Measurements from ENCODE around the gene MSI2. TPM values are rescaled to one million over a fixed set of nuclear protein-coding genes. Genes with fewer than 3 reads are reported as not detected.

MSI2 gene
- total and polyA plus RNA-seq, 9 of the 15 experiments (the other 6 are each of a cell fraction or from before 2014, with no cell fraction given) = 4.6 to 61.8 (median 42.4) TPM

DNA sequence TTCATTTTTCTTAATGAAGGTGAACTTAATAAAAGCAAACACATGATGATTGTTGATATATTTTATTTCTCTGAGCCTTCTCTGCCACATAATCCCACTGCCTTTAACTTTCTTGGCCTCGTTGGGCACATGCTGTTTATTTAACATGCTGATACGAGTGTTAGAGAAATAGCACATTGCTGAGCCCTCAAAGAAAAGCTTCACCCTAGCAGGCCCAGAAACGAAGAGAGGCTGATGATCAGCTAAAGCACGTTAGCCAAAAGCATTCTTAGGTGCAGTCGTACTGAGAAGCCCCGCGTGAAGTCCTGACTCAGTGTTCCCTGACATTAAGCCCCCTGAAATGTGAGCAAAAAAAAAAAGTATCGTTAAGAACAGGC, 366.0 kb downstream of the MSI2 start:
- ATAC-seq (no peak), FAIRE-seq (no peak), DNase-seq (ENCODE audit: extremely low read depth in 1 of 4, low spot score in 3 of 4) (no peak)
- Histone ChIP-seq H3K9ac (ENCODE audit: insufficient read depth in 1 of 2, low read depth in 2 of 2, low read length in 2 of 2) (no peak overlapping the region), H3K27me3 (ENCODE audit: control insufficient read depth in 2 of 2, insufficient read depth in 2 of 2, low read length in 2 of 2) (no peaks in the 10 kb centered on the region), H3K9me3 (replicated peaks; ENCODE audit: control insufficient read depth, insufficient read depth, low read depth, low read length) (no peaks in the 10 kb centered on the region), H2AFZ (ENCODE audit: low read depth, low read length) (no peak overlapping the region), H4K20me1 (replicated peaks; ENCODE audit: control insufficient read depth, insufficient read depth, low read length) (no peaks in the 10 kb centered on the region; the same call in 1 of the 2 replicates), H3K36me3 (ENCODE audit: control insufficient read depth, insufficient read depth, low read length) (peaks cover 11% of the 10 kb centered on the region; the same call in 2 of the 3 replicates), H3K4me2 (ENCODE audit: insufficient read depth, low read length) (no peak overlapping the region), H3K4me1 (replicated peaks in 1 of 2; ENCODE audit: control insufficient read depth in 2 of 2, insufficient read depth in 2 of 2, low read length in 2 of 2) (peaks cover 0 to 6% of the 10 kb centered on the region in 2 experiments; a peak in 2 of 5 replicates), H3K27ac (ENCODE audit: extremely low read depth, low read depth, low read length) (no peak overlapping the region), H3K4me3 (no peak overlapping the region), H3K9me1 (ENCODE audit: control insufficient read depth, insufficient read depth, low read length) (peaks cover 4% of the 10 kb centered on the region), H3K79me2 (ENCODE audit: control insufficient read depth, insufficient read depth, low read length) (no peaks in the 10 kb centered on the region)
- ChIA-PET CTCF (ENCODE audit: low intra/inter-chr PET ratio) (no interaction called here), POLR2A (no interaction called here)
- WGBS (ENCODE audit: insufficient coverage, low coverage, missing lambda C conversion rate) = 70% methylated on average over 8 of the region's 8 CpGs
- intact Hi-C loops (cut with micrococcal nuclease) = no loop called here
- BruUV-seq (replicated peaks) = no TSS peak
- in situ Hi-C loops (cut with MboI) = no loop called here
- TF ChIP-seq GTF2A2 (tag; IDR thresholded peaks at IDR 0.05) (no peak), ZNF143 (CRISPR knock-in tag; IDR thresholded peaks at IDR 0.05) (no peak), GABPB1 (CRISPR knock-in tag; IDR thresholded peaks at IDR 0.05) (no peak), SMARCA5 (IDR thresholded peaks at IDR 0.05) (no peak), CEBPB (tag; IDR thresholded peaks at IDR 0.05) (no peak), ZNF347 (CRISPR knock-in tag; IDR thresholded peaks at IDR 0.05; ENCODE audit: low read depth) (no peak), ZNF282 (CRISPR knock-in tag; IDR thresholded peaks at IDR 0.05) (no peak), ZNF175 (CRISPR knock-in tag; IDR thresholded peaks at IDR 0.05; ENCODE audit: low read depth) (no peak), ZBTB1 (CRISPR knock-in tag; IDR thresholded peaks at IDR 0.05; ENCODE audit: borderline replicate concordance, low read depth) (no peak), BRD9 (IDR thresholded peaks at IDR 0.05; ENCODE audit: low read depth, partially characterized antibody) (no peak), L3MBTL2 (IDR thresholded peaks at IDR 0.05) (no peak), MCM2 (IDR thresholded peaks at IDR 0.05; ENCODE audit: low read depth) (no peak)
- TF ChIP-seq, protein P1, sequence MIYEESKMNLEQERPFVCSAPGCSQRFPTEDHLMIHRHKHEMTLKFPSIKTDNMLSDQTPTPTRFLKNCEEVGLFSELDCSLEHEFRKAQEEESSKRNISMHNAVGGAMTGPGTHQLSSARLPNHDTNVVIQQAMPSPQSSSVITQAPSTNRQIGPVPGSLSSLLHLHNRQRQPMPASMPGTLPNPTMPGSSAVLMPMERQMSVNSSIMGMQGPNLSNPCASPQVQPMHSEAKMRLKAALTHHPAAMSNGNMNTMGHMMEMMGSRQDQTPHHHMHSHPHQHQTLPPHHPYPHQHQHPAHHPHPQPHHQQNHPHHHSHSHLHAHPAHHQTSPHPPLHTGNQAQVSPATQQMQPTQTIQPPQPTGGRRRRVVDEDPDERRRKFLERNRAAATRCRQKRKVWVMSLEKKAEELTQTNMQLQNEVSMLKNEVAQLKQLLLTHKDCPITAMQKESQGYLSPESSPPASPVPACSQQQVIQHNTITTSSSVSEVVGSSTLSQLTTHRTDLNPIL (CRISPR knock-in tag; IDR thresholded peaks at IDR 0.05) = no peak
- TF ChIP-seq, protein P2, sequence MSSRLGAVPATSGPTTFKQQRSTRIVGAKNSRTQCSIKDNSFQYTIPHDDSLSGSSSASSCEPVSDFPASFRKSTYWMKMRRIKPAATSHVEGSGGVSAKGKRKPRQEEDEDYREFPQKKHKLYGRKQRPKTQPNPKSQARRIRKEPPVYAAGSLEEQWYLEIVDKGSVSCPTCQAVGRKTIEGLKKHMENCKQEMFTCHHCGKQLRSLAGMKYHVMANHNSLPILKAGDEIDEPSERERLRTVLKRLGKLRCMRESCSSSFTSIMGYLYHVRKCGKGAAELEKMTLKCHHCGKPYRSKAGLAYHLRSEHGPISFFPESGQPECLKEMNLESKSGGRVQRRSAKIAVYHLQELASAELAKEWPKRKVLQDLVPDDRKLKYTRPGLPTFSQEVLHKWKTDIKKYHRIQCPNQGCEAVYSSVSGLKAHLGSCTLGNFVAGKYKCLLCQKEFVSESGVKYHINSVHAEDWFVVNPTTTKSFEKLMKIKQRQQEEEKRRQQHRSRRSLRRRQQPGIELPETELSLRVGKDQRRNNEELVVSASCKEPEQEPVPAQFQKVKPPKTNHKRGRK (tag; IDR thresholded peaks at IDR 0.05) = no peak
- TF ChIP-seq, protein P3, sequence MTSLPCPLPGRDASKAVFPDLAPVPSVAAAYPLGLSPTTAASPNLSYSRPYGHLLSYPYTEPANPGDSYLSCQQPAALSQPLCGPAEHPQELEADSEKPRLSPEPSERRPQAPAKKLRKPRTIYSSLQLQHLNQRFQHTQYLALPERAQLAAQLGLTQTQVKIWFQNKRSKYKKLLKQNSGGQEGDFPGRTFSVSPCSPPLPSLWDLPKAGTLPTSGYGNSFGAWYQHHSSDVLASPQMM (CRISPR knock-in tag; IDR thresholded peaks at IDR 0.05) = no peak
- TF ChIP-seq, protein P4, sequence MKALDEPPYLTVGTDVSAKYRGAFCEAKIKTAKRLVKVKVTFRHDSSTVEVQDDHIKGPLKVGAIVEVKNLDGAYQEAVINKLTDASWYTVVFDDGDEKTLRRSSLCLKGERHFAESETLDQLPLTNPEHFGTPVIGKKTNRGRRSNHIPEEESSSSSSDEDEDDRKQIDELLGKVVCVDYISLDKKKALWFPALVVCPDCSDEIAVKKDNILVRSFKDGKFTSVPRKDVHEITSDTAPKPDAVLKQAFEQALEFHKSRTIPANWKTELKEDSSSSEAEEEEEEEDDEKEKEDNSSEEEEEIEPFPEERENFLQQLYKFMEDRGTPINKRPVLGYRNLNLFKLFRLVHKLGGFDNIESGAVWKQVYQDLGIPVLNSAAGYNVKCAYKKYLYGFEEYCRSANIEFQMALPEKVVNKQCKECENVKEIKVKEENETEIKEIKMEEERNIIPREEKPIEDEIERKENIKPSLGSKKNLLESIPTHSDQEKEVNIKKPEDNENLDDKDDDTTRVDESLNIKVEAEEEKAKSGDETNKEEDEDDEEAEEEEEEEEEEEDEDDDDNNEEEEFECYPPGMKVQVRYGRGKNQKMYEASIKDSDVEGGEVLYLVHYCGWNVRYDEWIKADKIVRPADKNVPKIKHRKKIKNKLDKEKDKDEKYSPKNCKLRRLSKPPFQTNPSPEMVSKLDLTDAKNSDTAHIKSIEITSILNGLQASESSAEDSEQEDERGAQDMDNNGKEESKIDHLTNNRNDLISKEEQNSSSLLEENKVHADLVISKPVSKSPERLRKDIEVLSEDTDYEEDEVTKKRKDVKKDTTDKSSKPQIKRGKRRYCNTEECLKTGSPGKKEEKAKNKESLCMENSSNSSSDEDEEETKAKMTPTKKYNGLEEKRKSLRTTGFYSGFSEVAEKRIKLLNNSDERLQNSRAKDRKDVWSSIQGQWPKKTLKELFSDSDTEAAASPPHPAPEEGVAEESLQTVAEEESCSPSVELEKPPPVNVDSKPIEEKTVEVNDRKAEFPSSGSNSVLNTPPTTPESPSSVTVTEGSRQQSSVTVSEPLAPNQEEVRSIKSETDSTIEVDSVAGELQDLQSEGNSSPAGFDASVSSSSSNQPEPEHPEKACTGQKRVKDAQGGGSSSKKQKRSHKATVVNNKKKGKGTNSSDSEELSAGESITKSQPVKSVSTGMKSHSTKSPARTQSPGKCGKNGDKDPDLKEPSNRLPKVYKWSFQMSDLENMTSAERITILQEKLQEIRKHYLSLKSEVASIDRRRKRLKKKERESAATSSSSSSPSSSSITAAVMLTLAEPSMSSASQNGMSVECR (CRISPR knock-in tag; IDR thresholded peaks at IDR 0.05) = no peak

Measured in K562 (cell line).